Gastroesophageal sphincter (tissue), 3 donors: ENCODE measurements around the gene TRIP4.

Experiments
- CTCF ChIP-seq, 4 experiments: fragments of 200-600 bp in 2 of 4; fragments of 450-650 bp in 2 of 4; sonication (generic) in 1 of 4; IDR thresholded peaks; one replicate each; pipeline ENCODE4 v1.5.1; 2017 to 2019; ENCODE audit warnings: antibody characterized with exemption in 4 of 4, mild to moderate bottlenecking in 2 of 4, moderate library complexity in 2 of 4
- EP300 ChIP-seq: sonication (generic); formaldehyde crosslinking; IDR thresholded peaks from one replicate; pipeline ENCODE4 v1.6.1; 2017; ENCODE audit warnings: antibody characterized with exemption, mild to moderate bottlenecking
- POLR2A ChIP-seq, 2 donors: fragments of 450-650 bp; IDR thresholded peaks; one replicate each; pipeline ENCODE4 v1.6.1; 2017; ENCODE audit warnings: antibody characterized with exemption in 2 of 2, mild to moderate bottlenecking in 2 of 2, moderate library complexity in 1 of 2
- POLR2AphosphoS5 ChIP-seq: sonication (generic); formaldehyde crosslinking; IDR thresholded peaks from one replicate; pipeline ENCODE4 v1.6.1; 2017; ENCODE audit warnings: antibody characterized with exemption

- TF ChIP-seq CTCF (IDR thresholded peaks at IDR 0.05), result no peak
- TF ChIP-seq POLR2A (IDR thresholded peaks at IDR 0.05), result no peak
- no peak for TF ChIP-seq EP300
- TF ChIP-seq POLR2AphosphoS5, result no peak
Observed at GRCh38 chr15:64412216-64412615, 24.6 kb downstream of the TRIP4 start.
